Fibroblast of the aortic adventitia (primary cell): ENCODE data around the gene ARHGAP9. TPM values are rescaled to one million over a fixed set of nuclear protein-coding genes. Genes with fewer than 3 reads are reported as not detected.

ENCODE experiments used
- DNase-seq: peaks from one replicate; pipeline ENCODE4 v3.0.0-alpha.2; 2010; ENCODE audit warnings: low read depth
- H3K4me3 ChIP-seq: 2 replicates; pipeline ENCODE4 v1.5.1; 2011; ENCODE audit warnings: low read depth, mild to moderate bottlenecking, control low read depth, low read length, moderate library complexity
- total RNA-seq: library from RNA; depleted of rRNA; stranded (reverse); fragments of >200 nt; gene quantifications from 2 replicates; pipeline ENCODE4 v1.2.3, GENCODE V29; 2012; ENCODE audit warnings: low replicate concordance
- TF ChIP-seq, protein P1 (sequence below): IDR thresholded peaks from 2 replicates; pipeline ENCODE4 v1.5.1; 2011; ENCODE audit warnings: mild to moderate bottlenecking, low read length, control low read depth, inconsistent platforms; ENCODE audit not compliant: insufficient read depth

Gene ARHGAP9
- total RNA-seq, 1 donor: 0.18 TPM

DNA sequence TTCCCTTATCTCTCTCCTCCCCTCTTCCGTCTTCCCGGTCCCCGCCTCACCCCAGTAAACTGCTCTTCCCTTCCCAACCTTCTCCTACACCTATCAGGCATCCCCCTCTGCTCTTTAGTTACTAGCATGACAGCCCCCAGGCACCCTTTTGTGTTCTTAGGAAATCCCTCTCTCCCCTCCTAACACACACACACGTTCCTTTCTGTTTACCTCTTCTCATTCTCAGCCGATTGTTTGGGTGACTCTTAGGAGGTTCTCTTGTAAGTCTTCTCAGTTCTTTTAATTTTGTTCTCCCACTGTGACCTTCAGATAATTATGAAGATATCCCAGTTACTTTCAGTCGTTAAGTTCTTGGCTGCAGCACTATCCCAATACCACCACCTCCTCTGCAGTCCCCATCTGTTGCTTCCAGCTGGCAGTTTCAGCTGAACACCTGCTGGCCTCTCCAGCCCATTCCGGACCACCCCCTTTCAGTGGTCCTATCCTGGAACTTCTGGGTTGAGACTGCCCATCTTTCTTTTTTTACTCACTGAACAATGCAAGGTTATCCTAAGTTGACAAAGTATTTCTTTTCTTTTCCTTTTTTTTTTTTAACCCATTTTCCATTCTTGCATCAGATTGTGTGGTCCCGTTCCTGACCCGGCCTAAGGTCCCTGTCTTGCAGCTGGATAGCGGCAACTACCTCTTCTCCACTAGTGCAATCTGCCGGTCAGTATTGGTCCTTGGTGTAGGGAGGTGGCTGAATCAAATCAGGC lies 8.9 kb upstream of the ARHGAP9 start:
- TF ChIP-seq, protein P1, sequence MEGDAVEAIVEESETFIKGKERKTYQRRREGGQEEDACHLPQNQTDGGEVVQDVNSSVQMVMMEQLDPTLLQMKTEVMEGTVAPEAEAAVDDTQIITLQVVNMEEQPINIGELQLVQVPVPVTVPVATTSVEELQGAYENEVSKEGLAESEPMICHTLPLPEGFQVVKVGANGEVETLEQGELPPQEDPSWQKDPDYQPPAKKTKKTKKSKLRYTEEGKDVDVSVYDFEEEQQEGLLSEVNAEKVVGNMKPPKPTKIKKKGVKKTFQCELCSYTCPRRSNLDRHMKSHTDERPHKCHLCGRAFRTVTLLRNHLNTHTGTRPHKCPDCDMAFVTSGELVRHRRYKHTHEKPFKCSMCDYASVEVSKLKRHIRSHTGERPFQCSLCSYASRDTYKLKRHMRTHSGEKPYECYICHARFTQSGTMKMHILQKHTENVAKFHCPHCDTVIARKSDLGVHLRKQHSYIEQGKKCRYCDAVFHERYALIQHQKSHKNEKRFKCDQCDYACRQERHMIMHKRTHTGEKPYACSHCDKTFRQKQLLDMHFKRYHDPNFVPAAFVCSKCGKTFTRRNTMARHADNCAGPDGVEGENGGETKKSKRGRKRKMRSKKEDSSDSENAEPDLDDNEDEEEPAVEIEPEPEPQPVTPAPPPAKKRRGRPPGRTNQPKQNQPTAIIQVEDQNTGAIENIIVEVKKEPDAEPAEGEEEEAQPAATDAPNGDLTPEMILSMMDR: no peak
- peak overlapping the region; percentile 99 for H3K4me3 ChIP-seq
- DNase-seq: peak; percentile 20

DNA sequence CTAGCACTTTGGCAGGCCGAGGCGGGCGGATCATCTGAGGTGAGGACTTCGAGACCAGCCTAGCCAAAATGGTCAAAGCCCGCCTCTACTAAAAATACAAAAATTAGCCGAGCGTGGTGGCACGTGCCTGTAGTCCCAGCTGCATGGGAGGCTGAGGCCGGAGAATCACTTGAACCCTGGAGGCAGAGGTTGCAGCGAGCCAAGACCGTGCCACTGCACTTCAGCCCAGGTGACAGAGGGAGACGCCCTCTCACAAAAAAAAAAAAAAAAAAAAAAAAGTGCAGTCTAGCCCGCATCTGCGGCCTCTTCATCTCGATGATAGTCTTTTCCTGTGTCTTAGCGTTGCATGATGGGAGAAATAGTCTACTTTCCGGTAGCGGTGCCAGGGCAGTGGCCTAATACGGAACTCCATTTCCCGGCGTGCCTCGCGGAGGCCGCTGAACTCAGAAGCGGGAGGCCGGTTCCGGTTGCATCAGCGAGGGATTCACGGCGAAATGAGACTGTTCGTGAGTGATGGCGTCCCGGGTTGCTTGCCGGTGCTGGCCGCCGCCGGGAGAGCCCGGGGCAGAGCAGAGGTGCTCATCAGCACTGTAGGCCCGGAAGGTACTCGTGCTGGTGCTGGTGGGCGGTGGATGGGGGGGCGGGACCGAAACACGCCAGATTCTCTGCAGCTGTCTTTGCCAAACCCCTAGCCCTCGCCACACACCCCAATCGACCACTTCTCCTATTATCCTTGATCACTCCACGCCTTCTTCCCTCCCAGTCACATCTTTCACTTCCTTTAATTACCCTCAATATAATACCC lies 8.1 kb upstream of the ARHGAP9 start, which contains the start of gene MARS1:
Gene MARS1, plus strand, starts transcription at position 472 of the 805 bp plus-strand sequence. Its CDS starts 23 bp downstream, at position 495.
- H3K4me3 ChIP-seq: peak within 1 kb of the TSS; percentile 99
- DNase-seq: peak; percentile 97
- TF ChIP-seq, protein P1: no peak

DNA sequence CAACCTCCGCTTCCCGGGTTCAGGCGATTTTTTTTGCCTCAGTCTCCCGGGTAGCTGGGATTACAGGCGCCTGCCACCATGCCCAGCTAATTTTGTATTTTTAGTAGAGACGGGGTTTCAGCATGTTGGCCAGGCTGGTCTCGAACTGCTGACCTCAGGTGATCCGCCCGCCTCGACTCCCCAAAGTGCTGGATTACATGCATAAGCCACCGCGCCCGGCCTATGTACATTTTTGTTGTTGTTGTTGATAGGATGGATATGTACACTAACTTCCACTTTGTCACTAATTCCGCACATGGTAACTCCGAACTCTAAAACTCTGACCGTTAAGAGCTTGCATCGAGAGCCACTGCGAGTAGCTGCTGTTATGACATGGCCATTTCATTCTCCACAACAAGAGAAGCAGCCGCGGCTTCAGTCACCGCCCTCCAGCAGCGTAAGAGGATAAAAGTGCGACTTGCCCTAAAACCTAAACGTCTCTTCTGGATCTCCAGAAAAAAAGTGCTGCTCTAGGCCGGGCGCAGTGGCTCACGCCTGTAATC lies 7.5 kb upstream of the ARHGAP9 start:
- no peak for DNase-seq
- TF ChIP-seq, protein P1: no peak
- H3K4me3 ChIP-seq: peak overlapping the region; percentile 57

DNA sequence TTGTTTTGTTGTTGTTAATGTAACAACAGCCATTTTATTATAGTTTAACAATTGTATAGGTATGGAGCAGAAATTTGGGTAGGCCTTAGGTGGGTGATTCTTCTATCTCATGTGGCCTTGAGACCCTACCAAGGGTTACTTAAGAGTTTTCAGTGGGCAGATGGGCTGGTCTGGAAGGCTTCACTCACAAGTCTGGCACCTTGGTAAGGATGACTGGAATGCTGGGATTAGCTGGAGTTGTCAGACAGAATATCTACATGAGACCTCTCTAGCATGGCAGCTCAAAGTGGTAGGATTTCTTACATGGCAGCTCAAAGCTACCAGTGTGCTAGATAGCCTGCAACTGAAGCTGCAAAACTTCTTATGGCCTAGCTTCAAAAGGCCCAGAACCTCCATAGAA lies 6.0 kb upstream of the ARHGAP9 start:
- no peak overlapping the region for H3K4me3 ChIP-seq
- DNase-seq: no peak
- TF ChIP-seq, protein P1: no peak

DNA sequence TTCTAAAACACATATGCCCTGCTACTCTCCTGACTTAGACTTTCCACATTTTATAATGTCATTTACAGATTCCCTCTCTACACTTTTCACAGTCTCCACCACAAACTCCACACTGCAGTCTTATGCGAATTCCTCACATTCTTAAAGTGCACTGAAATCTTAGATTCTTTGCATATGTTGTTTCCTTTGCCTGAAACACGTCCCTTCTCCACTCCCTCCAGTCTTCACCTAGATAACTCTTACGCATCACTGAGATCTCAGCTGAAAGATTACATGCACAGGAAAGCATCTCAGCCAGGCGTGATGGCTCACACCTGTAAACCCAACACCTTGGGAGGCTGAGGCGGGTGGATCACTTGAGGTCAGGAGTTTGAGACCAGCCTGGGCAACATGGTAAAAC lies 3.8 kb upstream of the ARHGAP9 start:
- TF ChIP-seq, protein P1: no peak
- no peak overlapping the region for H3K4me3 ChIP-seq
- peak; percentile 67 for DNase-seq

DNA sequence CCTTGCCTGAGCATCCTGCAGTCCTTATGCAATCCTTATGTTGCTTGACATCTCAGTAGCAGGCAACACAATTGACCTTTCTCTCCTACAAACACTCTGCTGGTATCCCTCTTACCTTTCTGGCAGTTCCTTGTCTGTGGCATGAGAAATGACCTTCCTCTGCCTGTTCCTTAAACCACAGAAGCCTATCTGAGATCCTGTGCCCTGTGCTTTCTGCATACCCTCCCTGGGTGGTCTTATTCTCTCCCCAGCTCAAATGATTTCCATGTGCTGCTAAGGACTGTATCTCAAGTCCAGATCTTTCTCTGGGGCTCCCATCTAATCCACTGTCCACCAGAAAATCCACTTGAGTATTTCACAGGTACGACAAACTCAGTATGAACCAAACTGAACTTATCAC lies 2.0 kb upstream of the ARHGAP9 start:
- TF ChIP-seq, protein P1: no peak
- H3K4me3 ChIP-seq: no peak overlapping the region
- no peak for DNase-seq
